Small intestine (tissue), 7 donors: ENCODE results near the gene SOCS3. TPM values are rescaled to one million over a fixed set of nuclear protein-coding genes. Genes with fewer than 3 reads are reported as not detected.
A peak's percentile ranks its signal among the peaks of the same experiment; 100 is the strongest.

Experiments
- DNase-seq, 2 donors: peaks; one replicate each; pipeline versions ENCODE4 v3.0.0 to v3.0.0-alpha.2; 2013
- FAIRE-seq: peaks from 2 replicates; lab custom pipeline; 2012; peaks lifted over from hg19 to GRCh38; lab: Jason Lieb, UNC
- H3K27ac ChIP-seq, 3 donors: one replicate each; pipeline ENCODE4 v1.5.1; 2013; ENCODE audit warnings: low read length in 2 of 3, mild to moderate bottlenecking in 2 of 3, control low read depth in 1 of 3, inconsistent platforms in 1 of 3, low read depth in 1 of 3, moderate library complexity in 1 of 3
- H3K27me3 ChIP-seq, 3 donors: one replicate each; pipeline ENCODE4 v1.6.1; 2013; ENCODE audit warnings: low read length in 3 of 3, inconsistent platforms in 1 of 3; ENCODE audit not compliant: control insufficient read depth in 3 of 3, insufficient read depth in 3 of 3
- H3K36me3 ChIP-seq, 3 donors: one replicate each; pipeline ENCODE4 v1.6.1; 2013; ENCODE audit warnings: low read length in 3 of 3, inconsistent platforms in 1 of 3, low read depth in 1 of 3, mild to moderate bottlenecking in 1 of 3, moderate library complexity in 1 of 3; ENCODE audit not compliant: control insufficient read depth in 3 of 3, insufficient read depth in 2 of 3
- H3K4me1 ChIP-seq, 3 donors: one replicate each; pipeline ENCODE4 v1.6.1; 2013; ENCODE audit warnings: low read length in 2 of 3, inconsistent platforms in 1 of 3, low read depth in 1 of 3, mild to moderate bottlenecking in 1 of 3, moderate library complexity in 1 of 3; ENCODE audit not compliant: control insufficient read depth in 3 of 3, insufficient read depth in 2 of 3
- H3K4me3 ChIP-seq, 3 donors: one replicate each; pipeline ENCODE4 v1.5.1; 2013; ENCODE audit warnings: low read length in 3 of 3, control low read depth in 1 of 3, inconsistent platforms in 1 of 3, low read depth in 1 of 3, mild to moderate bottlenecking in 1 of 3, moderate library complexity in 1 of 3
- H3K9me3 ChIP-seq, 2 donors: one replicate each; pipeline ENCODE4 v1.6.1; 2013; ENCODE audit warnings: low read depth in 1 of 2, low read length in 1 of 2; ENCODE audit not compliant: control insufficient read depth in 2 of 2, insufficient read depth in 1 of 2
- WGBS, 3 donors: extraction: QIAGEN DNeasy Blood & Tissue Kit; methylation state at CpG; one replicate each; pipeline ENCODE4 v1.1.7; 2013; 5-methylcytosine and 5-hydroxymethylcytosine counted together
- polyA plus RNA-seq, 4 donors: library from polyadenylated mRNA; stranded (reverse) in 3 of 4; unstranded in 1 of 4; fragments of 200-250 nt in 3 of 4; fragments of 120-200 nt in 1 of 4; gene quantifications; one replicate each; pipeline versions ENCODE4 v1.2.1 to v1.2.3, GENCODE V29; 2013
- donor health status: healthy with polysubstance abuse.
- donor health status: control.
- donor health status: control.
- donor health status: Bipolar disorder and iron deficiency.
- donor health status: healthy.

Gene SOCS3
- polyA plus RNA-seq, 4 donors, result 3.4 to 67.3 (median 17.2) TPM

DNA sequence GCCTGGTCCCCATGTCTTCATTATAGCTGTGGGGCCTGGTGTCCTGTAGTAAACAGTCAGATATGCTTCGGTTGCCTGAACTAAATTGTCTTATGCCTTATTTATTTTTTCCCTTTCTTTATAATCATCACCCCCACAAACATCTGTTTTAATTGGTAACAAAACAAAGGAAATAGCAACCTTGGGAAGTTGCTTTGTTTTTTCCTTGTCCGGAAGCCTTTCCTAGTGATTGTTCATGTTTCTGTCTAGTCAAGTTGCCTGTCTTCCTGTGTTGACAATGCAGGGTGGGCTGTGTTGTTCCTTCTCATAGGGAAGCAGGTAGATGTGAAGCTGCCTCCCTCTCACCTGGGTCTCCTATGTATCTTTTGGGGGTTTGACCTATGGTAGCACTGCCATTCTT lies 35.3 kb upstream of the SOCS3 start:
- 83 to 93% (median 91%) methylated on average over 2 of the region's 2 CpGs for WGBS, 3 donors
- Histone ChIP-seq H3K27ac (no peak overlapping the region), H3K4me1 (no peaks in the 10 kb centered on the region), H3K36me3 (peaks cover 6 to 77% (median 21%) of the 10 kb centered on the region in 3 donors), H3K4me3 (no peak overlapping the region), H3K9me3 (no peaks in the 10 kb centered on the region), H3K27me3 (no peaks in the 10 kb centered on the region)
- DNase-seq (no peak), FAIRE-seq (no peak)

DNA sequence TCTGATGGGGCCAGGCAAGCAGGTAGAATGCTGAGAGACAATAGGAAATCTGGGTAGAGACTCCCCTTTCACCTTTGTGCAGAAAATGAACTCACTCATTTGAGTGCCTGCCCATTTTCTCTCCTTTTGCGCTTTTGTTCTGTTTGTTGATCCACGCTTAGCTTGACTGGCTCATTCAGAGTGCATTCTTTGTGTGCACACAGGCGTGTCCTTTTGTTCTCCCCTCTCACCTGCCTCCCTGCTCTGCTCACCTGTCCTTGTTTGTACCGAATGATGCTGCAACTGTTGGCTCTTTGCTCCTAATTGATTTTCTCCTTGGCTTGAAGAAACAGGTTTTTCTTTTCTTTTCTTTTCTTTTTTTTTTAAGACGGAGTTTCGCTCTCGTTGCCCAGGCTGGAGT lies 34.3 kb upstream of the SOCS3 start:
- DNase-seq, result no peak
- Histone ChIP-seq H3K4me3 (no peak overlapping the region), H3K27me3 (no peaks in the 10 kb centered on the region), H3K36me3 (peaks cover 6 to 75% (median 17%) of the 10 kb centered on the region in 3 donors), H3K27ac (no peak overlapping the region), H3K9me3 (no peaks in the 10 kb centered on the region), H3K4me1 (no peaks in the 10 kb centered on the region)
- FAIRE-seq, result no peak
- WGBS, 3 donors, result 68 to 84% (median 68%) methylated on average over 7 of the region's 7 CpGs

DNA sequence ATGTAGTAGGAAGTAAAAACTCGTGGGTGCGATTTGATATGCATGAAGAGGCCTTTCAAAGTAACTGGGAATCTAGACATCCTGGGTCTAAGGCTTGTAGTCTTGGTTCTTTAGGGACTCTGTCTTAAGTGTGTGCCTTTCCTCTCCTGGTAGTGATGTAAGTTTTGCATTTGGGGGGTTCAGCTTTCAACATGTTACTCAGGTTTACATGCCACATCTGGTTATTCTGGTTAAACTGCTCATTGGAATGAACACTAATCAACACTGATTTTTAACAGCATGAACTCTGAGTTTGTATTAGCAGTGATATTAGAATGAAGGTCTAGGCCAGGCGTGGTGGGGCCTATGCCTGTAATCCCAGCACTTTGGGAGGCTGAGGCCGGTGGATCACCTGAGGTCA lies 33.7 kb upstream of the SOCS3 start:
- Histone ChIP-seq H3K27ac (no peak overlapping the region), H3K4me1 (peaks cover 0 to 3% (median 0%) of the 10 kb centered on the region in 3 donors), H3K36me3 (peaks cover 6 to 71% (median 13%) of the 10 kb centered on the region in 3 donors), H3K27me3 (no peaks in the 10 kb centered on the region), H3K4me3 (no peak overlapping the region), H3K9me3 (no peaks in the 10 kb centered on the region)
- 88 to 92% (median 89%) methylated on average over 4 of the region's 4 CpGs for WGBS, 3 donors
- FAIRE-seq, result no peak
- DNase-seq, result no peak

DNA sequence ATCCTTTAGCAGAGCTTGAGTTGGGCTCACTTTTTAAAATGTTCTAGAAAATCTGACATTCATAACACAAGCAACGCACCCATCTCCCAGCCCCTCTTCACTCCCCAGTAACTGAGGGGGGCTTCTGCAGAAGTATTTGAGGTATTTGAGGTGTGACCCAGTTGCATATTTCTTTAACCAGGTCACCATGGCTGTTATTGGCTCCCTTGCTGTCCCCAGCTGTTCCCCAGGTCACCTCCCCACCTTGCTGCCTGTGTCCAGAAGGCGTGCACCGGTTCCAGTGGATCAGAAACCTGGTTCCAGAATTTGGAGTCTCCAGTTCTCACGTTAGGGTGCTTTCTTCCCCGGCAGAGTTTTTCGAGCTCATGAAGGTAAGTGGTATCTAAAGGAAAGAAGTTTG lies 32.4 kb upstream of the SOCS3 start:
- no peak overlapping the region for H3K27ac ChIP-seq
- H3K4me3 ChIP-seq, result no peak overlapping the region
- peaks cover 2 to 61% (median 13%) of the 10 kb centered on the region in 3 donors for H3K36me3 ChIP-seq
- H3K9me3 ChIP-seq, result no peaks in the 10 kb centered on the region
- WGBS, 3 donors, result 94 to 96% (median 96%) methylated on average over 6 of the region's 6 CpGs
- DNase-seq (no peak), FAIRE-seq (no peak)
- H3K4me1 ChIP-seq, result peaks cover 0 to 5% (median 0%) of the 10 kb centered on the region in 3 donors
- no peaks in the 10 kb centered on the region for H3K27me3 ChIP-seq

DNA sequence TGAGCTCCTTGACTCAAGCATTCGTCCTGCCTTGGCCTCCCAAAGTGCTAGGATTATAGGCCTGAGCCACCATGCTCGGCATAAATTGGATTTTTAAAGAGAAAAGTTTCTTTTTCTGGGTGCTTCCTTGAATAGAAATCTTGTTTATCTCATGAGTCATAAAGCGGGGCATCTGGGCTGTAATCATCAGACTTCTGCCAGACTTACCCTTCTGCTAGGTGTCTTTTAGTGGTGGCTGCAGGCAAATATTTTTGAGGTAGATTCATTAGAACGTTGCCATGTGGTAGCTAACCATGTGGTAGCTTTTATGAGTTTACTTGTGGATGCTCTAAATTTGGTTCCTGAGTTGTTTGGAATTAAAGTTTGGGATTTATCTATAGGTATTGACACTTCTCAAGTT lies 32.0 kb upstream of the SOCS3 start:
- H3K27me3 ChIP-seq, result no peaks in the 10 kb centered on the region
- no peak for FAIRE-seq
- no peak for DNase-seq
- H3K36me3 ChIP-seq, result peaks cover 2 to 58% (median 13%) of the 10 kb centered on the region in 3 donors
- WGBS, 3 donors, result 46 to 60% (median 53%) methylated on average over 4 of the region's 4 CpGs
- H3K27ac ChIP-seq, result peak overlapping the region in 1 of 3 donors; percentile 12
- H3K4me1 ChIP-seq, result peaks cover 0 to 5% (median 0%) of the 10 kb centered on the region in 3 donors
- H3K4me3 ChIP-seq, result no peak overlapping the region
- no peaks in the 10 kb centered on the region for H3K9me3 ChIP-seq

DNA sequence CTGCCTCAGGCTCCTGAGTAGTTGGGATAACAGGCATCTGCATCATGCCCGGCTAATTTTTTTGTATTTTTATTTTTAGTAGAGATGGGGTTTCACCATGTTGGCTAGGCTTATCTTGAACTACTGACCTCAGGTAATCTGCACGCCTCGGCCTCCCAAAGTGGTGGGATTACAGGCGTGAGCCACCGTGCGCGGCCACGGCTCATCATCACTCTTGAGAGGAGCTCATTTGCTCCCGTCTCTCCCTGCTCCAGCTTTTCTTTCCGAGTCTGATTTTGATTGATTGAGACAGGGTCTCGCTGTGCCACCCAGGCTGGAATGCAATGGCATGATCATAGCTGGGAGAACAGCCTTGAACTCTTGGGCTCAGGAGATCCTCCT lies 31.2 kb upstream of the SOCS3 start:
- no peak for FAIRE-seq
- WGBS, 3 donors, result 94 to 97% (median 96%) methylated on average over 11 of the region's 11 CpGs
- H3K9me3 ChIP-seq, result no peaks in the 10 kb centered on the region
- H3K27ac ChIP-seq, result peak overlapping the region in 2 of 3 donors; percentile 12 to 33
- H3K4me1 ChIP-seq, result peaks cover 2 to 11% (median 6%) of the 10 kb centered on the region in 3 donors
- peaks cover 2 to 55% (median 9%) of the 10 kb centered on the region in 3 donors for H3K36me3 ChIP-seq
- H3K4me3 ChIP-seq, result no peak overlapping the region
- no peak for DNase-seq
- H3K27me3 ChIP-seq, result no peaks in the 10 kb centered on the region

DNA sequence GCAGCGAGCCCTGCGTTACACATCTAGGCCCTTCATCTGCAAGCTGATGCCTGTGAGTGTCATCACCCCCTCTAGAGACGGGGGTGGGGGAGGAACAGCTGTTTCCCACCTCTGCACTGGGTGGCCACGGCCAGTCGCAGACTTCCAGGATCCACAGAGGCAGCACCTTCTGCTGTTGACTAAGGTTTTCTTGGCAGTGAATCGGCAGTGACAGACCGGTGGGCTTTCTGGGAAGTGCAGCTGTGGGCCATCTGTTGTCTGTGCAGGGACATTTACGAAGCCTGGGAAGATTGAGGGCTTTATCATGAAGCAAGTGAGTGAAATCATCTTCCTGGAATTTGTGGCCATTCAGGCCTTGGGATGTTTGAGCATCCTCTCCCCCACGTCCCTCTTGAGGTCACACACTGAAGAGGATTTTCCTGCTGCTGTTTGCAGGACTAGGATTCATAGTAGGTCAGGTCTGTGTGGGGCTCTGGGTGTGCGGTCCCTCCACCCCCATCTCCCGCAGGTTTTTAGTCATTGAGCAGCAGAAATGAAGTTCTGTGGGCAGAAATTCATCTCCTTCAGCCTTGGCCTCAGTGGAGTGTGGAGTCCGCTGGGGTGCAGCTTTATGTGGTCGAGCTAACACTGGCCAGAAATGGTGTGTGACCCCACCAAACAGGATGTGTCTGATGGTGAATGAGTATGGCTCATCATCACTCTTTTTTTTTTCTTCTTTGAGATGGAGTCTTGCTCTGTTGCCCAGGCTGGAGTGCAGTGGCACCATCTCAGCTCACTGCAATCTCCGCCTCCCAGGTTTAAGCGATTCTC lies 30.6 kb upstream of the SOCS3 start:
- Histone ChIP-seq H3K4me3 (no peak overlapping the region), H3K4me1 (peaks cover 2 to 14% (median 12%) of the 10 kb centered on the region in 3 donors), H3K27me3 (no peaks in the 10 kb centered on the region), H3K27ac (peak overlapping the region in 2 of 3 donors; percentile 33 to 69), H3K9me3 (no peaks in the 10 kb centered on the region), H3K36me3 (peaks cover 2 to 56% (median 9%) of the 10 kb centered on the region in 3 donors)
- WGBS, 3 donors, result 71 to 84% (median 76%) methylated on average over 13 to 15 of the region's 15 CpGs
- DNase-seq (peak in 1 of 2 donors; percentile 28), FAIRE-seq (no peak)

DNA sequence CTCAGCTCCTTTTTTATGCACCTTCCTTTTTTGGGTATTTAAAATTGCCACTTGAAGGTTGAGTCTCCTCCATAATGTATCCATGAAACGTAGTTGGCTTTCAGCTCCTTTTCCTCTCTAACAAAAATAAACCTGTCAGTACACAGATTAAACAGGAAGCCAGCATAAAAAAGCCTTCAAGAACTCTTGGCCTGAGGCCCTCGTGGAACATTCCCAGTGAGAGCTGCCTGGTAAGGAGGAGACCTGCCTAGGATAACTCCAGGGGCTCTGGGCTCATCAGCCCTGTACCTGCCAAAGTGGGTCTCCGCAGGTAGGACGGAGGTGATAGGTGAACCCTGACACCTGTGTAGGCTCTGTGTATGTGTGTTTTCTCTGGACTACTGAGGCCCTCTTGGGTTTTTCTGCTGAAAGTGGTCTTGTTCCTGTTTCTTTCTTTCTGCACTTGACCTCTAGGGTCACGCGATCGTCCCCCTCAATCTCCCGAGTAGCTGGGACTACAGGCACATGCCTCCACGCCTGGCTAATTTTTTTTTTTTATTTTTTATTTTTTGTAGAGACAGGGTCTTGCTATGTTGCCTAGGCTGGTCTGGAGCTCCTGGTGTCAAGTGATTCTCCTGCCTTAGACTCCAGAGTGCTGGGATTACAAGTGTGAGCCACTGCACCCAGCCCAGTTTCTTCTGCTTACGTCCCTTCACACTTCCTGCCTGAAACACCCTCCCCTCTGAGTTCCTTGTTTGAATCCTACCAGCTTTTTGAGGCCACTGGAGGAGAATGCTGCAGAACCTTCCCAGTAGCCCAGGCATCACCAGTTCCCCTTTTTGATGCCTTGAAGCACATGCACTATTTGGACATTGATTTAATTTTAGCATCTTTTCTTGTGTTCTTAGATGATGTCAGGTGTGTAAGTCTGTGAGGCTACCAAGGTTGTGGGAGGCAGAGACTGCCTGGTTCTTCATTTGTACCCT lies 28.4 kb upstream of the SOCS3 start:
- peaks cover 3 to 22% (median 15%) of the 10 kb centered on the region in 3 donors for H3K4me1 ChIP-seq
- no peak overlapping the region for H3K4me3 ChIP-seq

More for the DNA sequence above, 28.4 kb upstream of the SOCS3 start:
- Histone ChIP-seq H3K27me3 (no peaks in the 10 kb centered on the region), H3K27ac (peak overlapping the region in 2 of 3 donors; percentile 17 to 91), H3K36me3 (peaks cover 0 to 56% (median 1%) of the 10 kb centered on the region in 3 donors), H3K9me3 (no peaks in the 10 kb centered on the region)
- FAIRE-seq (no peak), DNase-seq (no peak)
- 60 to 82% (median 77%) methylated on average over 10 of the region's 10 CpGs for WGBS, 3 donors
